ENCODE results near the gene CNOT1.

The CNOT1 gene

GRCh38 chr16:58563775-58564174 is 65.9 kb downstream of the CNOT1 start:
- DNase-seq (ENCODE audit: insufficient read length), result no peak
- FAIRE-seq, result no peak
- no peak for TF ChIP-seq POLR2A (IDR thresholded peaks at IDR 0.05; ENCODE audit: low read depth, low read length)
- TF ChIP-seq POLR2AphosphoS5 (IDR thresholded peaks at IDR 0.05; ENCODE audit: low read depth, low read length), result no peak
- no peak for TF ChIP-seq TAF1 (IDR thresholded peaks at IDR 0.05; ENCODE audit: borderline replicate concordance, low read depth, low read length)

- FAIRE-seq, result no peak
- TF ChIP-seq TAF1 (IDR thresholded peaks at IDR 0.05; ENCODE audit: borderline replicate concordance, low read depth, low read length) (no peak), POLR2AphosphoS5 (IDR thresholded peaks at IDR 0.05; ENCODE audit: low read depth, low read length) (no peak), POLR2A (IDR thresholded peaks at IDR 0.05; ENCODE audit: low read depth, low read length) (no peak)
- no peak for DNase-seq (ENCODE audit: insufficient read length)
Measured at GRCh38 chr16:58563235-58563634, 66.4 kb downstream of the CNOT1 start.

- no peak for FAIRE-seq
- TF ChIP-seq TAF1 (IDR thresholded peaks at IDR 0.05; ENCODE audit: borderline replicate concordance, low read depth, low read length) (no peak), POLR2A (IDR thresholded peaks at IDR 0.05; ENCODE audit: low read depth, low read length) (no peak), POLR2AphosphoS5 (IDR thresholded peaks at IDR 0.05; ENCODE audit: low read depth, low read length) (no peak)
- no peak for DNase-seq (ENCODE audit: insufficient read length)
Measured at GRCh38 chr16:58556678-58557077, 72.9 kb downstream of the CNOT1 start.

- TF ChIP-seq TAF1 (IDR thresholded peaks at IDR 0.05; ENCODE audit: borderline replicate concordance, low read depth, low read length) (no peak), POLR2A (IDR thresholded peaks at IDR 0.05; ENCODE audit: low read depth, low read length) (no peak), POLR2AphosphoS5 (IDR thresholded peaks at IDR 0.05; ENCODE audit: low read depth, low read length) (no peak)
- DNase-seq (ENCODE audit: insufficient read length) (no peak), FAIRE-seq (no peak)
Measured at GRCh38 chr16:58551496-58551895, 78.1 kb downstream of the CNOT1 start.

GRCh38 chr16:58548378-58548777 is 81.2 kb downstream of the CNOT1 start:
- DNase-seq (ENCODE audit: insufficient read length) (no peak), FAIRE-seq (no peak)
- TF ChIP-seq POLR2A (IDR thresholded peaks at IDR 0.05; ENCODE audit: low read depth, low read length) (no peak), TAF1 (IDR thresholded peaks at IDR 0.05; ENCODE audit: borderline replicate concordance, low read depth, low read length) (no peak), POLR2AphosphoS5 (IDR thresholded peaks at IDR 0.05; ENCODE audit: low read depth, low read length) (no peak)

- no peak for DNase-seq (ENCODE audit: insufficient read length)
- FAIRE-seq, result no peak
- TF ChIP-seq POLR2AphosphoS5 (IDR thresholded peaks at IDR 0.05; ENCODE audit: low read depth, low read length), result no peak
- no peak for TF ChIP-seq POLR2A (IDR thresholded peaks at IDR 0.05; ENCODE audit: low read depth, low read length)
- TF ChIP-seq TAF1 (IDR thresholded peaks at IDR 0.05; ENCODE audit: borderline replicate concordance, low read depth, low read length), result no peak
Measured at GRCh38 chr16:58543685-58544084, 85.9 kb downstream of the CNOT1 start.

GRCh38 chr16:58542291-58542690 is 87.3 kb downstream of the CNOT1 start:
- no peak for DNase-seq (ENCODE audit: insufficient read length)
- no peak for FAIRE-seq
- TF ChIP-seq TAF1 (IDR thresholded peaks at IDR 0.05; ENCODE audit: borderline replicate concordance, low read depth, low read length) (no peak), POLR2A (IDR thresholded peaks at IDR 0.05; ENCODE audit: low read depth, low read length) (no peak), POLR2AphosphoS5 (IDR thresholded peaks at IDR 0.05; ENCODE audit: low read depth, low read length) (no peak)

GRCh38 chr16:58541711-58542110 is 87.9 kb downstream of the CNOT1 start:
- FAIRE-seq, result no peak
- TF ChIP-seq POLR2AphosphoS5 (IDR thresholded peaks at IDR 0.05; ENCODE audit: low read depth, low read length) (no peak), POLR2A (IDR thresholded peaks at IDR 0.05; ENCODE audit: low read depth, low read length) (no peak), TAF1 (IDR thresholded peaks at IDR 0.05; ENCODE audit: borderline replicate concordance, low read depth, low read length) (no peak)
- no peak for DNase-seq (ENCODE audit: insufficient read length)

- DNase-seq (ENCODE audit: insufficient read length), result no peak
- FAIRE-seq, result no peak
- TF ChIP-seq POLR2A (IDR thresholded peaks at IDR 0.05; ENCODE audit: low read depth, low read length) (no peak), POLR2AphosphoS5 (IDR thresholded peaks at IDR 0.05; ENCODE audit: low read depth, low read length) (no peak), TAF1 (IDR thresholded peaks at IDR 0.05; ENCODE audit: borderline replicate concordance, low read depth, low read length) (no peak)
Measured at GRCh38 chr16:58537124-58537906, 92.3 kb downstream of the CNOT1 start.

- TF ChIP-seq POLR2AphosphoS5 (IDR thresholded peaks at IDR 0.05; ENCODE audit: low read depth, low read length), result no peak
- no peak for TF ChIP-seq TAF1 (IDR thresholded peaks at IDR 0.05; ENCODE audit: borderline replicate concordance, low read depth, low read length)
- no peak for TF ChIP-seq POLR2A (IDR thresholded peaks at IDR 0.05; ENCODE audit: low read depth, low read length)
- DNase-seq (ENCODE audit: insufficient read length) (no peak), FAIRE-seq (no peak)
Measured at GRCh38 chr16:58536278-58536677, 93.3 kb downstream of the CNOT1 start.

- FAIRE-seq, result no peak
- TF ChIP-seq TAF1 (IDR thresholded peaks at IDR 0.05; ENCODE audit: borderline replicate concordance, low read depth, low read length) (no peak), POLR2A (IDR thresholded peaks at IDR 0.05; ENCODE audit: low read depth, low read length) (no peak), POLR2AphosphoS5 (IDR thresholded peaks at IDR 0.05; ENCODE audit: low read depth, low read length) (no peak)
- DNase-seq (ENCODE audit: insufficient read length), result no peak
Measured at GRCh38 chr16:58535100-58535499, 94.5 kb downstream of the CNOT1 start.

GRCh38 chr16:58533751-58534470 is 95.7 kb downstream of the CNOT1 start:
- no peak for DNase-seq (ENCODE audit: insufficient read length)
- no peak for FAIRE-seq
- no peak for TF ChIP-seq POLR2A (IDR thresholded peaks at IDR 0.05; ENCODE audit: low read depth, low read length)
- TF ChIP-seq TAF1 (IDR thresholded peaks at IDR 0.05; ENCODE audit: borderline replicate concordance, low read depth, low read length), result no peak
- TF ChIP-seq POLR2AphosphoS5 (IDR thresholded peaks at IDR 0.05; ENCODE audit: low read depth, low read length), result no peak

All from GM12892 (cell line).